Spleen (tissue), 11 donors: ENCODE measurements around the gene ANKFY1. TPM values are rescaled to one million over a fixed set of nuclear protein-coding genes. Genes with fewer than 3 reads are reported as not detected.
"Not testable (repeated sequence)": the region's sequence is repeated elsewhere in the genome, so short reads cannot be mapped to it uniquely, and the experiment has no call there.

Experiments
- DNase-seq: peaks from one replicate; pipeline ENCODE4 v3.0.0-alpha.2; 2020
- H3K27ac ChIP-seq, 8 donors: fragments of 200-600 bp; sonication (generic) in 7 of 8; 1 replicate in 4 of 8; 2 replicates in 4 of 8; pipeline versions ENCODE4 v1.5.0 to v1.8.0; 2016 to 2021; ENCODE audit warnings: inconsistent platforms in 4 of 8, mild to moderate bottlenecking in 4 of 8, moderate library complexity in 1 of 8
- H3K27me3 ChIP-seq, 7 donors: fragments of 200-600 bp; sonication (generic) in 6 of 7; replicated peaks in 1 of 7; 1 replicate in 4 of 7; 2 replicates in 3 of 7; pipeline versions ENCODE4 v1.5.0 to v1.8.0; 2016 to 2021; ENCODE audit warnings: inconsistent platforms in 3 of 7, mild to moderate bottlenecking in 1 of 7
- H3K36me3 ChIP-seq, 6 donors: fragments of 200-600 bp; sonication (generic) in 5 of 6; 1 replicate in 4 of 6; 2 replicates in 2 of 6; pipeline versions ENCODE4 v1.5.0 to v1.8.0; 2016 to 2021; ENCODE audit warnings: inconsistent platforms in 2 of 6
- H3K4me1 ChIP-seq, 6 donors: fragments of 200-600 bp; sonication (generic) in 5 of 6; 1 replicate in 3 of 6; 2 replicates in 3 of 6; pipeline versions ENCODE4 v1.5.0 to v1.8.0; 2016 to 2021; ENCODE audit warnings: inconsistent platforms in 3 of 6
- H3K4me3 ChIP-seq, 8 donors: fragments of 200-600 bp; sonication (generic) in 7 of 8; 1 replicate in 4 of 8; 2 replicates in 4 of 8; pipeline versions ENCODE4 v1.5.0 to v1.8.0; 2016 to 2021; ENCODE audit warnings: inconsistent platforms in 4 of 8, mild to moderate bottlenecking in 4 of 8, moderate library complexity in 2 of 8
- H3K9me3 ChIP-seq, 8 donors: fragments of 200-600 bp; sonication (generic) in 7 of 8; 1 replicate in 4 of 8; 2 replicates in 4 of 8; pipeline versions ENCODE4 v1.5.0 to v1.8.0; 2016 to 2021; ENCODE audit warnings: inconsistent platforms in 4 of 8
- CTCF ChIP-seq, 11 experiments: fragments of 200-600 bp in 7 of 11; fragments of 450-650 bp in 4 of 11; sonication (generic) in 4 of 11; IDR thresholded peaks in 8 of 11; conservative IDR thresholded peaks in 3 of 11; 1 replicate in 7 of 11; 2 replicates in 4 of 11; pipeline versions ENCODE4 v1.4.0 to v1.8.0; 2016 to 2021; ENCODE audit warnings: antibody characterized with exemption in 11 of 11, inconsistent platforms in 4 of 11, mild to moderate bottlenecking in 1 of 11
- POLR2A ChIP-seq, 3 donors: fragments of 450-650 bp; IDR thresholded peaks; one replicate each; pipeline ENCODE4 v1.5.1; 2017; ENCODE audit warnings: antibody characterized with exemption in 3 of 3, mild to moderate bottlenecking in 1 of 3
- POLR2AphosphoS5 ChIP-seq, 3 donors: sonication (generic); formaldehyde crosslinking; IDR thresholded peaks; one replicate each; pipeline ENCODE4 v1.5.1; 2017; ENCODE audit warnings: antibody characterized with exemption in 3 of 3
- WGBS, 5 donors: extraction: QIAGEN DNeasy Blood & Tissue Kit in 3 of 5; methylation state at CpG; one replicate each; pipeline versions ENCODE4 v1.1.5 to v1.1.7; 2013 to 2018; 5-methylcytosine and 5-hydroxymethylcytosine counted together
- intact Hi-C: fragments of 100-400 bp; cut with DNase I; formaldehyde crosslinking; loops from one replicate; pipeline ENCODE4 v1.15.0; 2023; ENCODE audit warnings: low total_unique reads
- polyA plus RNA-seq, 3 donors: library from polyadenylated mRNA; stranded (reverse); fragments of 200-250 nt; gene quantifications; one replicate each; pipeline ENCODE4 v1.2.1, GENCODE V29; 2013
- total RNA-seq, 7 donors: library from RNA; depleted of rRNA in 3 of 7; stranded (reverse); fragments of >200 nt in 3 of 7; fragmentation: NEBNext Ultra II Directional in 4 of 7; extraction: Animal tissue kit (Norgen Biotek cat#: 25700) in 4 of 7; gene quantifications; one replicate each; pipeline versions ENCODE4 v1.1.0 to v1.2.1, GENCODE V29; 2016 to 2021
- donor health status: healthy with polysubstance abuse.
- donor health status: DM: no; HTN: no; CAD: no; lungs with moderate emphysema.
- donor health status: DM: no; HTN: no; CAD: no.
- donor health status: Bipolar disorder and iron deficiency.
- donor health status: healthy.
- donor health status: DM: no; HTN: no; CAD: no.
- donor health status: DM: yes; HTN: yes; CAD: no.

ANKFY1 gene
- total and polyA plus RNA-seq, 10 donors: 6.1 to 81.5 (median 51.7) TPM

GRCh38 chr17:4198995-4199394 lies 64.8 kb downstream of the ANKFY1 start:
- H3K4me3 ChIP-seq: no peak overlapping the region
- WGBS, 5 donors: 83 to 97% (median 92%) methylated on average over 7 of the region's 7 CpGs
- TF ChIP-seq POLR2AphosphoS5 (IDR thresholded peaks at IDR 0.05): no peak
- TF ChIP-seq POLR2A (IDR thresholded peaks at IDR 0.05): no peak
- TF ChIP-seq CTCF (IDR thresholded peaks at IDR 0.05 in 8 of 11, conservative IDR thresholded peaks at IDR 0.05 in 3 of 11): no peak
- intact Hi-C loops: no loop called here
- peaks cover 0 to 95% (median 43%) of the 10 kb centered on the region in 6 donors for H3K36me3 ChIP-seq
- no peaks in the 10 kb centered on the region for H3K27me3 ChIP-seq
- no peaks in the 10 kb centered on the region for H3K9me3 ChIP-seq
- peaks cover 0 to 5% (median 2%) of the 10 kb centered on the region in 6 donors for H3K4me1 ChIP-seq
- H3K27ac ChIP-seq: no peak overlapping the region
- no peak for DNase-seq

DNA sequence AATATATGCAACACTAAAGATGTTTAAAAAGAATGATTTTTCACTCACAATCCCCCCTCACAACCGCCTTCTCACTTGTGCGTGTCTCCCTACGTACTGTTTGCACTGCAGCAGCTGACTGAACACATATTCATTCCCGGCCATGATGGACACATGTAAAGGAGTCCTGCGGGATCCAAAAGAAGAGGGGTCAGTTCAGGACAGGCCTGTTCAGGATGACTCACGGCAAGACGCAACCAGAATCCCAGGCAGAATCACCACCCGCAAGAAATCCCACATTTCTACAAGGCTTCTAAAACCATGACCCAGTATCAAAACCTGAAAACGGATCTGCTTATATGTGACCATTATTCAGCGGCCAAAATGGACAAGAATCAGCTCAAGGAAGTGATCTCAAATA lies 68.5 kb downstream of the ANKFY1 start:
- WGBS, 5 donors: 81 to 88% (median 85%) methylated on average over 10 of the region's 10 CpGs
- DNase-seq: no peak
- Histone ChIP-seq H3K36me3 (peaks cover 0 to 87% (median 51%) of the 10 kb centered on the region in 6 donors), H3K27me3 (no peaks in the 10 kb centered on the region), H3K27ac (peak overlapping the region in 5 of 8 donors; percentile 27 to 59 (median 55)), H3K4me3 (no peak overlapping the region), H3K4me1 (peaks cover 0 to 5% (median 2%) of the 10 kb centered on the region in 6 donors), H3K9me3 (no peaks in the 10 kb centered on the region)
- intact Hi-C loops: no loop called here
- TF ChIP-seq POLR2A (IDR thresholded peaks at IDR 0.05): no peak
- no peak for TF ChIP-seq CTCF (IDR thresholded peaks at IDR 0.05 in 8 of 11, conservative IDR thresholded peaks at IDR 0.05 in 3 of 11)
- TF ChIP-seq POLR2AphosphoS5 (IDR thresholded peaks at IDR 0.05): peak in 1 of 3 donors; percentile 26

DNA sequence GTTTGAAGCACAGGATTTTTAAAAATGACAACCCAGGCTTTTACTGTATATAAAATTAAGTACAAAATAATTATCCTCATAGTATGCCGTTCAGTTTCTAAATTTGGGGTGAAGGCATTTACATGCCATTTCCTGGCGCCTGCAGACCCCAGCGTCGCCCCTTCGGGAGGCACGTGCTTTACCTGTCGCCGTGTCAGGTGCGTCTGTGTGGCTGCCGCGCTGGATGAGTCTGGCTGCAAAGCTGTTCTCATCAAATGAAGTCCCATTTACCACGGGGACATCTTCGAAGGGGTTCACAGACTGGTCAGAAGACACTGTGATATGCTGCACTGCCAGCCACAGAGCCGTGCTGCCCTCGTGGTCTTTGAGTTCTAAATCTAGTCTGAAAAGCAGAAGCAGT lies 69.0 kb downstream of the ANKFY1 start:
- Histone ChIP-seq H3K36me3 (peaks cover 0 to 87% (median 51%) of the 10 kb centered on the region in 6 donors), H3K4me3 (no peak overlapping the region), H3K27me3 (no peaks in the 10 kb centered on the region), H3K27ac (peak overlapping the region in 5 of 8 donors; percentile 21 to 59 (median 55)), H3K9me3 (no peaks in the 10 kb centered on the region), H3K4me1 (peaks cover 0 to 9% (median 3%) of the 10 kb centered on the region in 6 donors)
- WGBS, 5 donors: 76 to 83% (median 81%) methylated on average over 15 of the region's 15 CpGs
- peak in 1 of 3 donors; percentile 21 for TF ChIP-seq POLR2AphosphoS5 (IDR thresholded peaks at IDR 0.05)
- no peak for TF ChIP-seq POLR2A (IDR thresholded peaks at IDR 0.05)
- no peak for TF ChIP-seq CTCF (IDR thresholded peaks at IDR 0.05 in 8 of 11, conservative IDR thresholded peaks at IDR 0.05 in 3 of 11)
- intact Hi-C loops: no loop called here
- no peak for DNase-seq

DNA sequence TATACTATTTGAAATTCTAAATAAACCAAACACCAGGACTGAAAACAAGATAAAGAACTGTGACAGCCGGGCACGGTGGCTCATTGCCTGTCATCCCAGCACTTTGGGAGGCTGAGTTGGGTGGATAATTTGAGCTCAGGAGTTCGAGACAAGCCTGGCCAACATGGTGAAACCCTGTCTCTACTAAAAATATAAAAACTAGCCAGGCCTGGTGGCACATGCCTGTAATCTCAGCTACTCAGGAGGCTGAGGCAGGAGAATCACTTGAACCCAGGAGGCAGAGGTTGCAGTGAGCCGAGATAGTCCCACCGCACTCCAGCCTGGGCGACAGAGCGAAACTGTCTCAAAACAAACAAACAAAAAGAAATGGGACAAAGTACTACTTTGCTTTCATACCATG lies 73.0 kb downstream of the ANKFY1 start:
- Histone ChIP-seq H3K4me1 (peaks cover 0 to 48% (median 17%) of the 10 kb centered on the region in 6 donors), H3K36me3 (peaks cover 0 to 91% (median 55%) of the 10 kb centered on the region in 6 donors), H3K27ac (peak overlapping the region in 6 of 8 donors; percentile 28 to 70 (median 68))
- H3K9me3 ChIP-seq, intact Hi-C loops, H3K27me3 ChIP-seq, DNase-seq, H3K4me3 ChIP-seq: not testable (repeated sequence)
- WGBS, 5 donors: 86 to 92% (median 89%) methylated on average over 7 of the region's 7 CpGs
